Measurements from ENCODE around the gene ANO2. TPM values are rescaled to one million over a fixed set of nuclear protein-coding genes. Genes with fewer than 3 reads are reported as not detected.
A peak's percentile ranks its signal among the peaks of the same experiment; 100 is the strongest.

Gene ANO2
- total RNA-seq, 1 donor from 2014 or later: 16.1 TPM

DNA sequence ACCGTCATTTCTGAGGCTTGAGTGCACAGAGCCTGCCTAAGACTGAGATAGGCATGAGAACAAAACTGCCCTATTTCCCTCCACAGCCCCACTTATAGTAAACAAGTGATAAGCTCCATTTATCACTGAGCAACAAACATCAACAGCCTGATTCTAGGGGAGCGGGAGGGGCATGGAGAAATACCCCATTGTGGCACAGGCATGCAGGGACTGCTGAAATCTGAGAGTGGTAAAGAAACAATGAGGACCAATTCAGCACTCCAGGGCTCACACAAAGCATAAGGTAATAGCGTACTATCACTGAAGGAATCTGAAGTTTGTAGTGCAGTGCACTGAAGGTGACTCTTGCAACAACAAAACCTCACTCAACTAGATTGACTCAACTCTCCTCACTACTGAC lies 186.7 kb downstream of the ANO2 start:
- intact Hi-C loops (cut with micrococcal nuclease): no loop called here
- ATAC-seq (no peak), DNase-seq (no peak)

DNA sequence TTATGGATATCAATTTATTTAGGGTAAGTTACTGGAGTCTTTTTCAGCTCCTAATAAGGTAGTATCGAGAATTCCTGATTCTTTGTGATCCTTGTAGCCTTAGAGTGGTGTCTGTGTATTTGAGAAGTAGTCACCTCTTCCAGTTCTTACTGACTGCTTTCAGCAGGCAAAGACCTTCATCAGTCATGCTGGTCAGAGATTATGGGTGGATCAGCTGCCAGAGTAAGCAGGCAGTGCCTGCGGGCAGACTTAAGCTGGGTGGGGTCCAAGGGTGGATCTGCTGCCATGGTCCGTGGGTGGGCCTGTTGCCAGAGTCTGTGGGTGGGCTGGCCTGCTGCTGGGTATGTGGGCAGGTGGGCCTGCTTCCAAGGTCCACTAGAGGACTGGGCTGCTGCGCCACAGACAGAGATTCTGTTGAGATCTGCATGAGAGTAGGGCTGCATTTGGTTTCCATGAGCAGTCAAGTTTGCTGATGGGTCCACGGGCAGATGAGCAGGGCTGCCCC lies 188.7 kb downstream of the ANO2 start:
- ATAC-seq: no peak
- DNase-seq: no peak
- intact Hi-C loops (cut with micrococcal nuclease): no loop called here

DNA sequence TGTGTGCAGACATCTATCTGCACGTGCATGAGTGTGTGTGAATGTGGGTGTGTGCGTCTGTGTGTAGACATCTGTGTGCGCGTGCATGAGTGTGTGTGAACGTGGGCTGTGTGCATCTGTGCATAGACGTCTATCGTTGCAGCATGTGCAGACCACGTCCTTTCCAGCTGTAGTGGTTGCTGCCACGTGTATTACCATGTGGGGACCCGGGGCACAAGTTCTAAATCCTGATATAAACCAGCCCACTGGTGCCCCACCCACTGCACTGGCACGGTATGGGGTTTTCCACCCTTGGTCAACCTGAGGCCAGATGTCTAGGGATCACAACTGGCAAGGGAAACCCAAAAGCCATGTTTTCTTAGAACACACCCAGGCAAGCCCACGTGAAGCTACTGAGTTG lies 197.0 kb downstream of the ANO2 start:
- ATAC-seq: no peak
- no peak for DNase-seq
- intact Hi-C loops (cut with micrococcal nuclease): no loop called here

DNA sequence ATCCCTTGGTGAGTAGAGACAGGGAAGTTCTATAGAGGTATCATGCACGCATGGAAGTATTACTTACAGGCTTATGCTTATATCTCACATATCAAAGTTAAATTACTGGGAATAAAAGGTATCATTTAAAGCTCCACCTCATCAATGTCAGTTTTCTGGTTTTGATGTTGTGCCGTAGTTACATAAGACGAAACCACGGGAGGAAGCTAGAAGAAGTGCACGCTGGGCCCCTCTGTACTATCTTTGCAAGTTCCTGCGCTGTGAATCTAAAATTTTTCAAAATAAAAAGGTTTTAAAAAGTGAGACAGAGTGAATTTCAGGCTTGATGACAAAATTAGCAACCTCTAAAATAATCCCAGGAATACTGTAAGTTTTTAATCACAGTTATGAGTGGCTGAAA lies 198.1 kb downstream of the ANO2 start:
- intact Hi-C loops (cut with micrococcal nuclease): no loop called here
- DNase-seq: no peak

DNA sequence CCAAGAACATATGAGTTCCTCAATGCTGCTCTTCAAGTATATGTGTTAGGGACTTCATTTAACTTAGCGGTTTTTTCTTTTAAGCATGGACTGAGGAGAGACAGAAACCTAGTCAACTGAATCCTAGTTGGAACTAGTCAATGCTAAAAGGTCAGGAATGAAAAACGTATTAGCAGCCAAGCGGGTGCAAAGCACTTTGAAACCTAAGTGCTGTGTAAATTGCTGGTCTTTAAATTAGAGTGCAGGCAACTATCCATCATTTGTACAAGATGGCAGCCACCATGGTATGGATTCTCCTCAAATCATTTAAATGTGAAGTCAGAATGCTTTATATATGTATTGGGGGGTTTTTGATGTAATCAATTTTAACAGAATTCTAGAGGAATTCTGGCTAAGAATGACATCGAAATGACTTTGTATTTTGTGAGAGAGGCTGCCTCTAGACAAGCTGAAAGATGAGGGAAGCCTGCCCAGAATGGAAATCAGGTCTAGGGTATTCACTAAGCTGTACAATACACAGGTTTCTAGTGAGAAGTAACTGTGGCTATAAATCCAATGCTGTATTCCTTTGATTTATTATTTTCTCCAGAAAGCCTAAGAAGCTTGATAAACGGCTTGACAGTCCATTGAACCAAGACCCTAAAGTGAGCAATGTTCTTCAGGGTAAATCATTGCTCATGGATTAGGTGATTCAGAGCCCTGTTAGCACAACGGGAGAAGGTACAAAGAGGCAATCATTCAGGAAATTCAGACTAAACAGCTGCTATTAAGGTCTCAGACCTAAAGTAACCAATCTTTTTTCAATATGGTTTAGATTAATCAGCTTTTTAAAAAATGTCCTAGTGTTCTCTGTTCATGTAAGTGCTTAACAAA lies 198.8 kb downstream of the ANO2 start:
- ATAC-seq (no peak), DNase-seq (no peak)
- intact Hi-C loops (cut with micrococcal nuclease): no loop called here

More for the DNA sequence above, 198.1 kb downstream of the ANO2 start:
- no peak for ATAC-seq

DNA sequence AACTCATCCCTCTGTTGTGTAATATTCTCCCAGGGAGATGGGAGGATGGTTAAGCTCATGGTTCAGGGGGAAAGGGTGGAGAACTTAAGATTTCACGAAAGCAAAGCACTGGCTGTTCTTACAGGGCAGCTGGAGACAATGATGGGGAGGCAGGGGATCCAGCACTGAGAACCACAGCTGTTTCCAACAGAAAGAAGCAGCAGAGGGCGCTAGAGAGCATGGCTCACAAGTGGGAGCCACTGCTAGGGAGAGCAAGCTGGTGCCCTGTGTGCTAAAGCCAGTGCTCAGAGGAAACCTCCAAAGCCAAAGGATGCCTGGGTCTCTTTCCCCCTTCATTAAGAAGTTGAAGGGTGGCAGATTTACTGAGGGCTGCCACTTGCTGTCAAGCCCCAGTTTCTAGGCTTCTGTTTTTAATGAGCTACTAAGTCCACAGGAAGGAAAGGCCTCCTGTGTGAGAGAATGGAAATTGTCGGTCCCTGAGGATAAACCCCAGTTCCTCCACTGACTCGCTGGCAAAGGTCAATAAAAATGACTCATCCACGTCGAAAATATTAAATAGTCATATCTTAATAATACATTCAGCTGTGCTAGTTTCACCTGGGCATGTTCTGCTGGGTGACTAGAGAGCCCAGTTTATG lies 199.7 kb downstream of the ANO2 start:
- DNase-seq: peak; percentile 66
- intact Hi-C loops (cut with micrococcal nuclease): no loop called here
- peak; percentile 90 for ATAC-seq

DNA sequence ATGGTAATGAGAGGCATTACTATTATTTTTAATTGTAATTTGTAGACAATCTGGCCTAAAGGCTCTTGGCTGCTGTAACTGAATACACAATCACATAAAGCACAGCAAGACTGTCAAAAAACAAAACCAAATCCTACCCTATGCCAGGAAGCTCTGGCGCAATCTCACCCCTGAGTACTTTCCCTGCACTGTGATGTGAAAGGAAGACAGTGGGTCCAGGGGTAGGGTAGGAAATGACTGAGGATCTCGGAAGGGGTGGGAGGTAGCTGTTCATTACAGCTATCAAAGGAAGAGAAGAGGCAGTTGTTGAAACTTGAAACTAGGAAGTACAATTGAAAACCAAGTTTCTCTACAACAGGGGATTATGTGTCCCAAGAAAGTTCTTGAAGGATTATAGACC lies 202.8 kb downstream of the ANO2 start:
- intact Hi-C loops (cut with micrococcal nuclease): no loop called here
- ATAC-seq: no peak

DNA sequence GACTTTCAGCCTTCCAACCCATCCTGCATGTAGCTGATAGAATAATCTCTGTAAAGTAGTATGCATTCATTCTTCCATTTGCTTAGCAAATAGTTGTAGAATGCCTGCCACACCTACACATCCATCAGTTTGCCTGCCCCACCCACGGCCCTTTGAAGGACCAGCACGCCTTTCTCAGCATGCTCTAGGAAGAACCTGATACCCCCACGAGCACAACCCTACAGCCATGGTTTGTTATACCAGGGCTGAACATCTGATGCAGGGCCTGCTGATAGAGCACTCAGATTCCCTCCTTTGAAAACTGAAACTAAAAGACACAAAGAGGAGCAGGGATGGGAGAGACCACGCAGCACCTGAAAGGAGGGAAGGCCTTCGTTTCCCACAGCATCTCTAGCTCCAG lies 205.1 kb downstream of the ANO2 start:
- intact Hi-C loops (cut with micrococcal nuclease): no loop called here
- ATAC-seq (no peak), DNase-seq (no peak)

More for the DNA sequence above, 202.8 kb downstream of the ANO2 start:
- DNase-seq: no peak

DNA sequence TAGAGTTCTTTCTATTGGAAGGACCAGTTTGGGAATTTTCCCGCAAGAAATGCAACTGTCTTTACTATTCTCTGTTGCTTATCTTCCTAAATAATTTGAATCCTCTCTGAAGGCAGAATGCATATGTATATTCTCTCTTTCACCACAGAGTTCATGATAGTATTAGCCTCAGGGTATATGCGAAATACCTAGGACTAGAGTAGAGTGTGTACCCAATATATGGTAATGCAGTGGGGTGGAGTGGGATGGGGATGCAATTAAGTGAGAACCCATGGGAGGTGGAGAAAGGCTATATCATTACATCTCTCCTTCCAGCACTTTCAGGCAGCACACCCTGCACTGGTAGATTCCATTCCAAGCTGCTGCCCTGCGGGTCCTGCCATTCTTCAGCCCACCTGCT lies 207.3 kb downstream of the ANO2 start:
- DNase-seq (no peak), ATAC-seq (no peak)
- intact Hi-C loops (cut with micrococcal nuclease): no loop called here

DNA sequence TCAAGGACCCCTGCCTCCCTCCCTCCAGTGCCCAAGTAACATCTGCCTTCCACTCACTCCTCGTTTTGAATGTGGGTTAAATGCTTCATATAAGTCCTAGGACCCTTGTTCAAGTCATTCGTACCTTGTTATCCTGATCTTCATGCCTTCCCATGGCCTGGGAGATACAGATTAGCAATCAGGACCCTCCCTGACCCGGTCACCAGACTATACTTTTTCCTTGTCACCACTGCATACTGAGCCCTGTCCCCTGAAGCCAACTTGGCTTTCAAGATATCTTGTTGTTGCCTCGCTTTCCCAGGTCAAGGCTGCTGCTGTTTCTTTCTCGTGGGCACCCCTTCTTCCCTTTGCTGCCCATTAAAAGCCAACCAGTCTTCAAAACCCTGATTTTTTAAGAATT lies 208.5 kb downstream of the ANO2 start:
- no peak for DNase-seq
- no peak for ATAC-seq
- intact Hi-C loops (cut with micrococcal nuclease): no loop called here

DNA sequence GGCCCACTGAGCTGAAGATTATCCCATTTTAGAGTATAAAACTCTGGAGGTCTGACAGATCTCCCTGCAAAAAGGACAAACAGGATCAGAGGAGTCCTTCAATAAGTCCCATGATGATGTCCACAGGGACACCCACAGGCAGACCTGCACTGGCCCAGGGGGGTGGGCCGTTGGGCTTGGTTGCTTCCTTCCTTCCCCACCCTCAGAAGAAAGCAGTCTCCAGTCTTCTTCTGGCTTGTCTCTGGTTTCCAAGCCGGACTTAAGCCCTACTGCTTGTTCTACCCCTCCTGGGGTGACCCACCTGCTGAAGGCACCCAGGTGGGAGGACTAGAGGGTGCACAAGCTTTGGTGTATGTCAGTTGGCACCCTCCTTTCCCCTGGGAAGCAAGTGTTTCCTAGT lies 209.0 kb downstream of the ANO2 start:
- DNase-seq: no peak
- ATAC-seq: no peak
- intact Hi-C loops (cut with micrococcal nuclease): no loop called here

DNA sequence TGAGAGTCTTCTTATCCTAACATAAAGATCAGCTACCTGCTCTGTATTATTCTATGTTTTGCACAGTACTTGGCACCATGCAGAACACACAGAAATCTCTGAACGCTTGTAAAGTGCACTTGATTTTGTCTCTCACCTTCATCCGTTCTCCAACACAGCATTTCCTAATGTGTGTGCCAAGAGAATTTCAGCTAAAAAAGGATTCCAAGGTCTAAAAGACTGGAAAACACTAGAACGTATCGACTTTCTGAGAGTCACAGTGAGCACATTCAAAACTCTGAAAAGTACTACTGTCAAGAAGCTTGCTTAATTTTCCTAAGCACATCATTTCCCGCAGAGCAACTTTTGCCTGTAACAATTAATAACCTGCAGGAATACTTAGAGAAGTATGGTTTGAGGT lies 211.1 kb downstream of the ANO2 start:
- intact Hi-C loops (cut with micrococcal nuclease): no loop called here
- ATAC-seq (no peak), DNase-seq (no peak)

DNA sequence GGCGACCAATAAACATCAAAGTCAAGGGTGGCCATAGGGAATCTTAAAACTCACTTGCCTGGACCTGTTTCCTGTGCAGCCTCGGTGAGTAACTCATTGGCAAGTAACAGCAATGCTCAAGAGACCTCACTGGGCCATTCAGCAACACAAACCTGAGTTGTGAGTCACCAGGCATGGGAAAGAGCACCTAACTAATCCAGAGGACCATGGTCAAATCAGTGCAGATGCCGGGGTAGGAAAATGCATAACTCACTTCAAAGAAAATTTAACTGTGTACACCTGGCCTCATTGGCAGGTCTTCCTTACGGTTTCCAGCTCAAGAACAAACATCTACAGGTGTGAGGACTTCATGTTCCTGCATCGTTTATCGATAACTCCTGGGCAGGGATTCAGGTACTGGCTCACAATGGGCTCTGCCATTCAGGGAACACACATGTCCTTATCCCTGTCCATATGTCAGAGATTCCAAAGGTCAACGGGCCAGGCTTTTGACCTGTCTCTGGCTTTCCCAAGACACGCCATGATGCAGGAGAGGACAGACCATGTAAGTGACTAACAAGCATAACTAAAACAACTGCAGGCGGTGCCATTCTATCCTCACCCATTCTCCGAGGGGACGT lies 211.8 kb downstream of the ANO2 start:
- ATAC-seq: no peak
- intact Hi-C loops (cut with micrococcal nuclease): no loop called here

DNA sequence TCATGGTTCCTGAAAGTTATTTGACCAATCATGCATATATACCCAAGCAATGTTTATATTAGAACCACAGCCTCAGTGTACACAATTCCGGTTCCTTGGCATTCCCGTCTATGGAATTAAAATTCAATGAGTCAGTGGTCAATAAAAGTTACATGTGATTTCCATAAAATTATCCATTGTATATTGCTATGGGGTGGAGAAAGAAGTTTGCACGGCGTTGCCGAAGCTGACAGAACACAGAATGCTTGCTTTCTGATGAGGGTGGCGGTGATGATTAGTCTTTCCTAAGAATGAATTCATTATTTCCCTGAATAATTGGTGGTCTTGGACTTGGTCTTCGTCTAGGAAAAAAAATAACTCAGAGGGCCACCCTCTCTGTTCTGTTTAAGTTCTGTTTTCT lies 214.1 kb downstream of the ANO2 start:
- ATAC-seq (no peak), DNase-seq (no peak)
- intact Hi-C loops (cut with micrococcal nuclease): no loop called here

More for the DNA sequence above, 211.8 kb downstream of the ANO2 start:
- no peak for DNase-seq

DNA sequence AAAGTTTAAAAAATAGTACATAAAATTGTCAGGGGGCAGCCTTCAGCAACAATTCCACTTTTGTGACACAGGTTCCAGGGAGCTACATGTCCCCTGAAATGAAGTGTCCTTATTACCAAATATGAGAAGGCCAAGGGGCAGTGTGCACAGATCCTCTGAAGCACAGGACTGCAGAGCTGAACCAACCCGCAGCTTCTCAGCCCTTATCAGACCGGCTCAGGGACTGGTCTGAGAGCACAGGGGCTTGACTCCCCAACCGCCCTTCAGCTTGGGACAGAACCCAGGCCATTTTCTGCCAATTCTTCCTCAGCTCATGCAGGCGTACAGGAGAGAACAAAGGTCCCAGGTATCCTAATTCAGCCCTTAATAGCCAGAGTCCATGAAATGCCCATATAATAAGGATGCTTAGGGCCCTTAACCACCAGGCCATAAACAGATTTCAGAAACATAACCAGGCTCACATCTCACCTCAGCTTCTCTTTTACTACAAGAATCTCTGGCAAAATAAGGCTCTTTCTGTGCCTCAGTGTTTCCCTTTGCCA lies 221.3 kb downstream of the ANO2 start:
- DNase-seq (no peak), ATAC-seq (no peak)
- intact Hi-C loops (cut with micrococcal nuclease): no loop called here

DNA sequence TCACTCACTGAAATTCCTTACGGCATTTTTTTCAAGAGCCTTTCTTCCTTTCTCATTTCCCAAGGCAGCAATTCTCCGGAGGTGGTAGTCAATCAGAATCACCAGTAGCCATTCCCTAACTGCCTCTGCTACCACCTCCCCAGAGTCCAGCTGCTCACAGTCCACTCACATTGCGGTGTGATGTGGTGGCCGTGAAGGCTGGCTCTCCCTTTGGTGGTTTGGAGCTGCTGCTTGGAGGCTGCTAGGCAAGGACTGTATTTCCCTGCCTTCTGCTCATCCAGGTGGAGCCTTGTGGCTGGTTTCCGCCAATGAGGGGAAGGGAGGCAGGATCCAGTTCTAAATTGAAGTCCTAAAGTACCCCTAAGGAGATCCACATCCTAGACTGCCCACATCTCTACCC lies 222.0 kb downstream of the ANO2 start:
- ATAC-seq (no peak), DNase-seq (no peak)
- intact Hi-C loops (cut with micrococcal nuclease): no loop called here

DNA sequence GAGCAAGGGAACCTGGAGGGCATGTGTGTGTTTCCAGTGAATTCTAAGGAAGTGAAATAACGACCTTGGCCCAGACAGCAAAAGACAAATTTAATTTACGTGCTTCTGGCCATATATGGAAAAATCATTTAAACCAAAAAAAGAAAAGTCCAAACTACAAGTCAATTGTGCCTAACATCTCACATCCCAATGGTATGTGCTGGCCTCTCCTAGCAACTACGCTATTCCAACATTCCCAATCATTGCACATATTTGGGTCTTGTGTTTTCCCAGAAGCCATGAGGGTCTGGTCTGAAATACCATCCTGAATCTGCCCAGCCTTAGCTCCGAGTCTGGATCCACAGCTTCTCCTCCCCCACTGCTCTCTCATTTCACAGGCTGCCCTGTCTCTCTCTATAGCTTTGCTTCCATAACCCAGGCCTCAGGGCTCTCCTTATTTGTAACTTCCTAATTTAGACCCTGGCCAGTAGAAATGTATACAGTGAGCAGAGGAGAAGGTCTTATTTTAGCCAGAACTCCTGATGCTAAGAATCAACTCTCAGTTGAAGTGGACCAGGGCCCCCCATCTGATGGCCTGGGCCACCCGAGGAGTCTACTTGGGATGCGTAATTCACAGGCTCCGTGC lies 224.6 kb downstream of the ANO2 start:
- DNase-seq: no peak
- intact Hi-C loops (cut with micrococcal nuclease): no loop called here
- no peak for ATAC-seq

DNA sequence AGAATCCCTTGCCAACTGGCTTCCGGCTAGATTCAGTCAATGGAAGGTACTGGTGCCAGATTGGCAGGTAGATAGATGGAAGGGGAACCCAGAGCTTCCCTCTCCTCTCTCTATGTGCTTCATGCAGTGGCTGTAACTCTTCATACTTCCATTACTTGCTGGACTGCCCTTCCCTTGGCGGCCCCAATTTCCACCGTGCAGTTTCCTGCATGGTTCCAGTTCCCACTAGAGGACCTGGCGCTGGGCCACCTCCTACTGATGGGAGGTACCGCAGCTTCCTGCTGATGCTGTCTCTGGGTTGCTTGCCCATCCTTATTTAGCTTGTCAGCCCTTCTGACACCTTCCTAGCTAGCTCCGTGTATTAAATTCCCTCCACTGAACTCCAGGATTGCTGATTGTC lies 226.4 kb downstream of the ANO2 start:
- peak; percentile 26 for ATAC-seq
- intact Hi-C loops (cut with micrococcal nuclease): no loop called here

DNA sequence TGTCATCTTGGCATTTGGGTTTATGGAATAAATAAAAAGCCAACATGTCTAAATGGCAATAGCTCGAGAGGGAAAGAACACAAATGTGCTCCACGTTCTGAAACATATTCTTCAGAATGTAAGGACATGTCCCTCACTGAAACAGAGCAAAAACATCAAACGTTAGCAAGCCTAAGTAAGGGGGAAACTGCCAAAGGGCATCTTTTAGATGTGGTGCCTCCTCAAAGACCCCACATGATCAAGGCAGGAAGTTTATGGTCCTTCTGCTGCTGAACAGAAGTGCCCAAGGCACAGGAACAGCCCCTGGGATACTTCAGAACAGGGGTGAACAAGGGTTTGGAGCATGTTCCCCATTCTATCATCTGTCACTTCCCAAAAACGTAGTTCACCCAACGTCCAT lies 227.0 kb downstream of the ANO2 start:
- DNase-seq (no peak), ATAC-seq (no peak)
- intact Hi-C loops (cut with micrococcal nuclease): no loop called here

More for the DNA sequence above, 226.4 kb downstream of the ANO2 start:
- peak; percentile 71 for DNase-seq

DNA sequence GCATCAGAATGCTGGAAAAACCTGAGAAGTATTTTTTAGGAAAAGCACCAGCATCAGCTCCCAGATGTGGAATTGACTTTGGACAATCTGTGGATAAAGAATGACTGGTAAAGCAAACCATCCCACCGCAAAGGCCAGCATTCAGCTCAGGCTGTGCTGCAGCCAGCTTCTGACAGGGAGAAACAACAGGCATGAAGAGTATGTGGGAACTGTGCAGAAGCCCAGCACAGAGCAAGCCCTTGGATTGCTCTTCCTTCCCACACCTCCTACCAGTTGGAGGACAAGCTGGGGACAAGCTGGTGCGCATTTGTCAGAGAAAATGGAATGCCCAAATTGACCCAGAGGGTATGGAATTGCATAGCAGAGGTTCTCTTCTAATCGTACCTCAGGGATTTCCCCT lies 228.1 kb downstream of the ANO2 start:
- ATAC-seq (no peak), DNase-seq (no peak)
- intact Hi-C loops (cut with micrococcal nuclease): no loop called here
